GM10266 (cell line): ENCODE data around the gene ADIRF.
"Not testable (repeated sequence)": the region's sequence is repeated elsewhere in the genome, so short reads cannot be mapped to it uniquely, and the experiment has no call there.

Experiments
- DNase-seq: peaks from one replicate; pipeline ENCODE4 v3.0.0; 2012; ENCODE audit errors: extremely low spot score
- TF ChIP-seq, protein P1 (sequence below): IDR thresholded peaks from 2 replicates; pipeline ENCODE4 v1.5.1; 2012; ENCODE audit warnings: mild to moderate bottlenecking, low read depth; ENCODE audit not compliant: control insufficient read depth, insufficient read depth; ENCODE audit errors: missing control alignments

ADIRF gene

DNA sequence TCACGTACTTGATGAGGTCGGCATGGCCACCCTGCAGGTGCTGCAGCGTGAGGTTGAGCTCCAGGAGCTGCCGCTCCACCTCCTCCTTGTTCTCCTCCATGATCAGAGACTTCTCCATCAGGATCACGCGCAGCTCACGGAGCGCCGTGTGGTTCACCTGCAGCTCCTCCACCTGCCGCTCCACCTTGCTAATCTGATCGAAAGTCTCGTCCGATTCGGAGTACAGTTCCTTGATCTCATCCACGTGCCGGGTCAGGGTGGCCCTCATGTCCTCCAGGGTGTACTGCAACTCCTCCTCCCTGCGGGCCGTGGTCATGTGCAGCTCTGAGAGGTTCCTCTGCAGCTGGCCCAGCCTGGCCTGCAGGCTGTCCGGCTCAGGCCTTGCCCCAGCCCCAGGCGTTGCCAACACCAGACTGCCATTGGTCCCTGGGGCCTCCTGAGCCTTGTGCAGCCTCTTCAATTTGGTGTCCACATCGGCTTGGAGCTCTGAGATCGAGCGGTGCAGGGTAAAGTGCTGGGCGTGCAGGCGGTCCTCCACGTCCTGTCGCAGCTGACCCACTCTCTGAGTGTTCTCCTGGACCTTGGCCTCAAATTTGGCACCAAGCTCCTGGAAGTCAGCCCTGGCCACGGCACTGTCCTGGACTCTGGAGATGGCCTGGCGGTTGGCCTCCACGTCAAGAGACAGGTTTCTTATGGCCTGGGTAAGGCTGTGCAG is 24.8 kb upstream of the ADIRF start:
- no peak for DNase-seq
- TF ChIP-seq, protein P1, sequence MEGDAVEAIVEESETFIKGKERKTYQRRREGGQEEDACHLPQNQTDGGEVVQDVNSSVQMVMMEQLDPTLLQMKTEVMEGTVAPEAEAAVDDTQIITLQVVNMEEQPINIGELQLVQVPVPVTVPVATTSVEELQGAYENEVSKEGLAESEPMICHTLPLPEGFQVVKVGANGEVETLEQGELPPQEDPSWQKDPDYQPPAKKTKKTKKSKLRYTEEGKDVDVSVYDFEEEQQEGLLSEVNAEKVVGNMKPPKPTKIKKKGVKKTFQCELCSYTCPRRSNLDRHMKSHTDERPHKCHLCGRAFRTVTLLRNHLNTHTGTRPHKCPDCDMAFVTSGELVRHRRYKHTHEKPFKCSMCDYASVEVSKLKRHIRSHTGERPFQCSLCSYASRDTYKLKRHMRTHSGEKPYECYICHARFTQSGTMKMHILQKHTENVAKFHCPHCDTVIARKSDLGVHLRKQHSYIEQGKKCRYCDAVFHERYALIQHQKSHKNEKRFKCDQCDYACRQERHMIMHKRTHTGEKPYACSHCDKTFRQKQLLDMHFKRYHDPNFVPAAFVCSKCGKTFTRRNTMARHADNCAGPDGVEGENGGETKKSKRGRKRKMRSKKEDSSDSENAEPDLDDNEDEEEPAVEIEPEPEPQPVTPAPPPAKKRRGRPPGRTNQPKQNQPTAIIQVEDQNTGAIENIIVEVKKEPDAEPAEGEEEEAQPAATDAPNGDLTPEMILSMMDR, result no peak

DNA sequence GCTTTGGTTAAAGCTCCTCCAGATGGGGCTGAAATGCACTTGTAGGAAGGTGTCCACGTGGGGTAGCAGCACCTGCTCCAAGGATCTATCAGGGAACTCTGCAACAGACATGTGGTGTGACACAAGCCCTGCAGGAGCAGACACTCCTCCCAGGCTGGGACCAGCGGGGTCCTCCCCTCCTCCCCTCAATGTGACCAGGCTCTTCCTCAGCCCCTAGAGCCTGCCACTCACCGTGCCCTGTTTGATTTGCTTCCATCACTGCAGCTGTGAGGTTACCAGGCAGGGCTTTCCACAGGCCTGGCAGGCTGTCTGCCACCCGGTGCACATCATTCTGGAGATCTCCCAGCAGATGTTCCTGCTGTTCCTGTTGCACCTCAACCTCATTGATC is 24.3 kb upstream of the ADIRF start:
- DNase-seq, result no peak
- TF ChIP-seq, protein P1, result no peak

DNA sequence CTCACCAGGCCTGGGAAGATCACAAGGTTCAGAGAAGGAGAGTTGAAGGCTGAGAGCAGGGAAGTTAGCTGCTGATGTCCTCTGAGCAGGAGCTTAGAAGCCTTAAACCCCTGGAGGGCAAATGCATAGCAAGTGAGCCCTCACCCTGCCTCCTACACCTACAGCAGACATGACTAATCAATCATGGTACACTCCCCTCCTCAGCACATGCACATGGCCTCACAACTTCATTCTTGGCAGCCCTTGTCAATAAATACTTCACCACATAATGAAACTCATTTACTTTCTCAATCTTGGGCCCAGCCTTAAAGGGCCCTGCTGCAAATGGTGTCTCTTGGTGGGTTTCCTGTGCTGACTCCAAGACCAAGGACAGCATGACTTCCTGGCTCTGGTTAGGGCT is 23.8 kb upstream of the ADIRF start:
- TF ChIP-seq, protein P1, result no peak
- no peak for DNase-seq

DNA sequence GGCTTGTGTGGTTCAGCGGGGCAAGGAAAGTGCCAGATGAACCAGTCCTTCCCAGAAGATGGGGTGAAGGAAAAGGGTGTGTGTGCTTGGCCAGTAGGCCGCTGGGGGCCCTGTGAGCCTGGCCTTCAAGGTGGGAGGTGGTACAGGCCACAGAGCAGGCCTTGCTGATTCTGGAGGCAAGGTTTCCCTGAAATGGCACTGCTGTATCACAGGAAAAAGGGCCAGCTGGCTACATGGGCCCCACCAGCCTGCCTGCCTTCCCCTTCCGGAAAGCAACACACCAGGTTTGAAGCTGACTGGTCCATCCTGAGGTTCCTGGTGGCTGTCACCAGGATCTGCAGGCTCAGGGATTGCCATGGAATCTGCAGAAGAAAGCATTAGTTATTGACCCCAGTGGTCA is 23.4 kb upstream of the ADIRF start:
- TF ChIP-seq, protein P1, result no peak
- no peak for DNase-seq

DNA sequence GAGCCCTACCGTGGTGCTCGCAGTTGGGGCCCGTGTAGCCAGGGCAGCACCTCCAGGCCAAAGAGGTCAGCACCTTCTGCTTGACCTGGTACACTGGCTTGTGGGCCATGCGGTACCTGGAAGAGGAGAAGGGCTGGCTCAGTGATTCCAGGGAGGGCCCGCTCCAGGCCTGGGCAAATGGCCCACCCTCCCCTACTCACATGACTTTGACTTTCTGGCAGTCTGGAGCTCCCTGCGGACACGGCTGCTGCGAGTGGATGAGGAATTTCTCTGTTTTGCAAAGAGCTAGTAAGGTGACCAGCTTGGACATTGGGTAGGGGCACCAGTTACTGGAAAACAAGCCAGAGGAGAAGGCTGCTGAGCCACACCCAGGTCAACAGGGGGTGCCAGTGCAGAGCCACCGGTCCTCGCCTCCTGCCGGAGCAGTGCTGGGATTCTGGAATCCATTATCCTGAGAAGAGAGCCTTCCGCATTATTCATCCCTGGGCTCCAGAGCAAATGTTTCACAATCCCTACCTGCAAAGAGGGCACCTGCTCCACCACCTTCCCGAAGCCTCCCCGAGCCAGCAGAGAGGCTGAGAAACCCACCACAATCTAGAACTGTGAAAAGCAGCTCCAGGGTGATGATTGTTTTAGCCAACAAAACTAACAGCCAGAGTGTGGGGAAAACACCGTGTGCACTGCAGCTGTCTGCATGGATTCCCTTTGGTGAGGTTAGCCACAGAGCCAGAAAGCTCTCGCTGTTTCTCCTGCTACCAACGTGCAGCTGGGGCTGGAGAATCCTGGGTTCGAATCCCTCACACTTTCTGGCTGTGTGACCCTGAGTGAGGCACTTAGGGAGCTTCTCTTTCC is 22.7 kb upstream of the ADIRF start:
- TF ChIP-seq, protein P1, result no peak
- no peak for DNase-seq

DNA sequence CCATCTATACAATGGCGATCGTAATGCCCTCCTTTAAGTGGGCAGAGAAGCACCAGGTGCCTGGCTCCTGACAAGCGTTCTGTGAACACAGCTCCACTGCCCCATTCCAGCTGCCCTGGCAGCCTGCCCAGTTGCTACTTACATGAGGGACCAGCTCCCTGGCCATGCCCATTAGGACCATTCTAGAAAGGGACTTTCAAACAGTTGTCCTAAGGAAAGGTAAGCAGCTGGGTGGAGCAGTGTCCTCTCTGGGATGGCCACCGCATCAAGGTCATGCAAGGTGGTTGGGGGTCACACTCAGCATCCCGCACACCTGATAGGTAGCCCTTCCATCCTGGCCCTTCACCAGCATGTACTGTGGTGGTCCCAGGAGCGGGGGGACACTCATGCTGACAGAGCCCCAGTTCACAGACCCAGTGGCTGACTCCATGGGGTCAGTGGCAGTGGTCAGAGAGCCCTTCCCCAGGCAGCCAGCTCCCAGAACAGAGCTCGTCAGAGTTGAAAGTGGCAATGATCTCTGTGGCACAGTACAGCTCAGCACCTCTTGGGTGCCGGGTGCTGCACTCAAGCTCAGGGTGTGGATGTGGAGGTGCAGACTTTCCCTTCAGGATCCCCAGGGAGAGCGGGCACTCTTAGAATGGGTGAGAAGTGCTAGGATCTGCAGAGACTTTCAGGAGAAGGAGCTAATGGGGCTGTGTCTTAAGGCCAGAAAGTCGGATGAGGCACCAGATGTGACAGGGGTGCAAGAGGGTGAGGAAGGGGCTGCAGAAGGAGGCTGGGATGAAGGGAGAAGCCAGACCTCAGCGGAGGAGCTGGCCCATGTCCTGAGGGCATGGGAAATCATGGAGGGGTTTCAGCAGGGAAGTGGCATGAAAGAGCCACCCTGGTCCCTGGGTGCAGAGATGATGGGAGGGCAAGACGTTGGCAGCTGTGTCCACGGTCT is 21.8 kb upstream of the ADIRF start:
- no peak for DNase-seq
- TF ChIP-seq, protein P1, result no peak

DNA sequence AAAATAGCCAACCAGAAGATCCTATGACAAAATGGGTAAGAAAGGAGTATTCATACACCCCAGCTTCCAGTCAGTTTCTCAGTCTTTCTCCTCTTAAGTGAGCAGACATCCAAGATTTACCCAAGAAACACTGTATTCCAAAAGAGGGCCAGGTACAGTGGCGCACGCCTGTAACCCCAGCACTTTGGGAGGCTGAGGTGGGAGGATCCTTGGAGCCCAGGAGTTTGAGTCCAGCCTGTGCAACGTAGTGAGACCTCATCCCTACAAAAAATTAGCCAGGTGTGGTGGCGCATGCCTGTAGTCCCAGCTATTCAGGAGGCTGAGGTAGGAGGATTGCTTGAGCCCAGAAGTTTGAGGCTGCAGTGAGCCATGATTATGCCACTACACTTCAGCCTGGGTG is 20.5 kb upstream of the ADIRF start:
- DNase-seq, result not testable (repeated sequence)
